HEK293 (cell line): ENCODE results near the gene CKAP4.

ENCODE experiments used
- CTCF ChIA-PET: fragments of 350-600 bp; formaldehyde crosslinking; extraction: SDS; loops from one replicate; lab custom pipeline; 2021; ENCODE audit warnings: antibody characterized with exemption; lab: Yijun Ruan, JAX
- POLR2A ChIA-PET: fragments of 300-600 bp; formaldehyde crosslinking; extraction: SDS; loops from one replicate; lab custom pipeline; 2020; ENCODE audit warnings: antibody characterized with exemption, inconsistent platforms; lab: Yijun Ruan, JAX
- H3K27ac ChIP-seq: fragments of 200-500 bp; sonication (Bioruptor generic); 2 replicates; pipeline ENCODE4 v1.5.1; 2014; ENCODE audit warnings: low read depth, low read length, control low read depth, inconsistent platforms; ENCODE audit errors: extremely low read depth
- H3K36me3 ChIP-seq, 2 experiments: fragments of 200-500 bp in 1 of 2; sonication (Bioruptor generic) in 1 of 2; 1 replicate in 1 of 2; 2 replicates in 1 of 2; pipeline ENCODE4 v1.5.1; 2014 to 2017; ENCODE audit warnings: inconsistent platforms in 2 of 2, low read length in 2 of 2; ENCODE audit not compliant: control insufficient read depth in 2 of 2, insufficient read depth in 1 of 2
- H3K4me1 ChIP-seq: fragments of 200-500 bp; sonication (Bioruptor generic); 2 replicates; pipeline ENCODE4 v1.5.1; 2014; ENCODE audit warnings: mild to moderate bottlenecking, low read length, inconsistent platforms; ENCODE audit not compliant: control insufficient read depth, insufficient read depth
- H3K4me3 ChIP-seq: 2 replicates; pipeline ENCODE4 v1.5.1; 2011; ENCODE audit warnings: low read depth, mild to moderate bottlenecking, control low read depth, low read length, moderate library complexity
- H3K9me3 ChIP-seq: fragments of 200-500 bp; sonication (Bioruptor generic); 2 replicates; pipeline ENCODE4 v1.5.1; 2014; ENCODE audit warnings: low read depth, low read length, inconsistent platforms; ENCODE audit not compliant: control insufficient read depth, insufficient read depth
- KLF10 ChIP-seq: fragments of 450-650 bp; IDR thresholded peaks from 2 replicates; pipeline ENCODE4 v1.5.1; 2018; ENCODE audit warnings: missing biosample characterization, mild to moderate bottlenecking, missing genetic modification characterization
- YY1 ChIP-seq: fragments of 450-650 bp; formaldehyde crosslinking; IDR thresholded peaks from 2 replicates; pipeline ENCODE4 v1.5.1; 2018; ENCODE audit warnings: missing biosample characterization, missing genetic modification characterization
- ZBTB17 ChIP-seq: fragments of 450-650 bp; formaldehyde crosslinking; IDR thresholded peaks from 2 replicates; pipeline ENCODE4 v1.5.1; 2016; ENCODE audit warnings: missing biosample characterization, missing genetic modification characterization
- ZNF223 ChIP-seq: fragments of 450-650 bp; formaldehyde crosslinking; IDR thresholded peaks from 2 replicates; pipeline ENCODE4 v1.5.1; 2016; ENCODE audit warnings: missing biosample characterization, missing genetic modification characterization
- ZNF423 ChIP-seq: fragments of 450-650 bp; formaldehyde crosslinking; IDR thresholded peaks from 2 replicates; pipeline ENCODE4 v1.5.1; 2016; ENCODE audit warnings: missing biosample characterization, missing genetic modification characterization
- ZNF548 ChIP-seq: fragments of 450-650 bp; formaldehyde crosslinking; IDR thresholded peaks from 2 replicates; pipeline ENCODE4 v1.5.1; 2016; ENCODE audit warnings: missing biosample characterization, missing genetic modification characterization
- ZNF654 ChIP-seq: fragments of 450-650 bp; formaldehyde crosslinking; IDR thresholded peaks from 2 replicates; pipeline ENCODE4 v1.5.1; 2016; ENCODE audit warnings: low read depth, missing biosample characterization, missing genetic modification characterization
- ZNF76 ChIP-seq: fragments of 450-650 bp; formaldehyde crosslinking; IDR thresholded peaks from 2 replicates; pipeline ENCODE4; 2016; ENCODE audit warnings: low read depth, missing biosample characterization, missing genetic modification characterization, borderline replicate concordance
- TF ChIP-seq, protein P1 (sequence below): fragments of 450-650 bp; formaldehyde crosslinking; optimal IDR thresholded peaks from 2 replicates; pipeline ENCODE3; 2016; ENCODE audit warnings: missing biosample characterization, mild to moderate bottlenecking, missing genetic modification characterization
- TF ChIP-seq, protein P2 (sequence below): fragments of 450-650 bp; formaldehyde crosslinking; IDR thresholded peaks from 2 replicates; pipeline ENCODE4 v1.5.1; 2017; ENCODE audit warnings: missing biosample characterization, missing genetic modification characterization
- TF ChIP-seq, protein P3 (sequence below): fragments of 450-650 bp; formaldehyde crosslinking; IDR thresholded peaks from 2 replicates; pipeline ENCODE4 v1.5.1; 2017; ENCODE audit warnings: missing biosample characterization, missing genetic modification characterization
- TF ChIP-seq, protein P4 (sequence below): fragments of 450-650 bp; formaldehyde crosslinking; IDR thresholded peaks from 2 replicates; pipeline ENCODE4 v1.5.1; 2016; ENCODE audit warnings: missing biosample characterization, missing genetic modification characterization
- TF ChIP-seq, protein P5 (sequence below): fragments of 450-650 bp; formaldehyde crosslinking; IDR thresholded peaks from 2 replicates; pipeline ENCODE4 v1.5.1; 2017; ENCODE audit warnings: missing biosample characterization, missing genetic modification characterization

The CKAP4 gene

DNA sequence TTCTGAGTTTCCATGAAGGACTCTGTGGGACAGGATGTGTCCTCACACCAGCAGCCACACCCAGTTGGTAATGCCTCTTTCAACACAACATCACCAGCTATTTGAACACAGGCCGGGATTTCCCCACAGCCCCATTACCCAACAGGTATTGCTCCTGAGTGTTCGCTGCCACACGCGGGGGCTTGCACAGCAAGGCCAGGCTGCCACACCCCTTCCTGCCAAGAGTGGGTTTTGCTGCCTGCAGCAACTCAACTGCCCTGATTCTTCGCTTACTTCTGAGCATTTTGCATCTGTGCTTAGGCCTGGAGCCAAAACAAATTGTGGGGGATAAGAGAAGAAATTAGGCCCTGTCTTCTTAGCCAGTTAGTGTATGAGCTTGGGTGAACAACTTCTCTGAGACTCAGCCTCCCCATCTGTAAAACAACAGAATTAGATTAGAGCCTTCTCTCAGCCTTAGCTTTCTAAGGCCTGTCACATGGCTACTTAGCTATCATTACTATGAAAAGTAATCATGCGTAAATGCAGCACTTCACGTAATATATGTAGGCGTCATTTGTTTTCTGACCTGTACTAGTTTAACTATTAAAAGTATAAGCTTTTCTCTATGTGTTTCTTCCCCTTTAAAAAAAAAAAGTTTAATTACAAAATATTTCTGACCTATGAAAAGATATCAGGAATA is 20.0 kb downstream of the CKAP4 start (continued):
- no peak for TF ChIP-seq ZNF423 (tag by site-specific recombination)
- TF ChIP-seq ZNF76 (tag by site-specific recombination) = no peak
- TF ChIP-seq ZNF548 = no peak

DNA sequence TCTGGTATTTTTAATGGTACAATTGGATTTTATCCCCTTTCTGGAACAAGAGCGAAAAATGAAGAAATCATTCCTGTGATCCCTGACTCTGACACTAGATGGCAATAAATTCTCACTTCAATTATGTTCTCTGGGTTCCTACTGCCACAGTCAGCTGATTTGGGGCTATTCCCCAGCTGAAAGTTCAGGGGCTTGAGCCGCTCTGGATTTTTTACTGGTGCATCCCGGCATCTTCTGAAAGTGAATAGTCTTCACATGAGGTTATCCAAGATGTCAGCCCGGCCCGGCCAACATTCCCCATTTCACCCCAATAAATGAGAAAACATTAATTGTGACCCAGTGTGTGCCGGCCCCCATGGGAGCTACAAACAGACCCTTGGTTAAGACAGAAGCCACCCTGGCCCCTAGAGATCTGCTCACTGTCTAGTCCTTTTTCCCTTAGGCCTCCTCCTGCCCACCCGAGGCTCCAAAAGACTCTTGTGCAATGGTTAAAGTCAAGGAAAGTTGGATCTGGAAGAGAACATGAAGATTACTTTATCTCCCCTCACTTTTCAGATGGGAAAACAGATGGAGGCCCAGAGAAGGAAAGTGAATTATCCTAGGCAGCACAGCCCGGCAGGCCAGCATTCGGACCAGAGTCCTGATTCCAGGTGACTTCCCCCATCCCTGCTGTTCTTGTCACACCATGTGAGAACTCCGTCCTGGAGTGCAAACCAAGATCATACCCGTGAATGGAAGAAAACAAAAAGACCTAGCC is 20.8 kb downstream of the CKAP4 start:
- no peaks in the 10 kb centered on the region for H3K9me3 ChIP-seq
- H3K36me3 ChIP-seq = no peaks in the 10 kb centered on the region
- no peak overlapping the region for H3K4me3 ChIP-seq
- H3K27ac ChIP-seq = no peak overlapping the region
- ChIA-PET CTCF (interaction anchor here (0.5 to 6.8 kb wide), 29 partner anchors 10 to 1407 kb away, joined by 3 to 158 read pairs (median 4); partner anchors contain the start of gene POLR3B), POLR2A (interaction anchor here (1.2 kb wide), 1 partner anchor 56 kb away, joined by 4 read pairs; no protein-coding TSS in a partner anchor)
- TF ChIP-seq ZNF654 (tag by site-specific recombination) = peak; percentile 93
- TF ChIP-seq, protein P1, sequence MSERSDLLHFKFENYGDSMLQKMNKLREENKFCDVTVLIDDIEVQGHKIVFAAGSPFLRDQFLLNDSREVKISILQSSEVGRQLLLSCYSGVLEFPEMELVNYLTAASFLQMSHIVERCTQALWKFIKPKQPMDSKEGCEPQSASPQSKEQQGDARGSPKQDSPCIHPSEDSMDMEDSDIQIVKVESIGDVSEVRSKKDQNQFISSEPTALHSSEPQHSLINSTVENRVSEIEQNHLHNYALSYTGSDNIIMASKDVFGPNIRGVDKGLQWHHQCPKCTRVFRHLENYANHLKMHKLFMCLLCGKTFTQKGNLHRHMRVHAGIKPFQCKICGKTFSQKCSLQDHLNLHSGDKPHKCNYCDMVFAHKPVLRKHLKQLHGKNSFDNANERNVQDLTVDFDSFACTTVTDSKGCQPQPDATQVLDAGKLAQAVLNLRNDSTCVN = no peak
- no peak for TF ChIP-seq YY1 (tag by site-specific recombination)
- TF ChIP-seq ZNF223 (tag by site-specific recombination) = no peak
- TF ChIP-seq ZBTB17 (tag by site-specific recombination) = peak; percentile 70
- TF ChIP-seq, protein P2, sequence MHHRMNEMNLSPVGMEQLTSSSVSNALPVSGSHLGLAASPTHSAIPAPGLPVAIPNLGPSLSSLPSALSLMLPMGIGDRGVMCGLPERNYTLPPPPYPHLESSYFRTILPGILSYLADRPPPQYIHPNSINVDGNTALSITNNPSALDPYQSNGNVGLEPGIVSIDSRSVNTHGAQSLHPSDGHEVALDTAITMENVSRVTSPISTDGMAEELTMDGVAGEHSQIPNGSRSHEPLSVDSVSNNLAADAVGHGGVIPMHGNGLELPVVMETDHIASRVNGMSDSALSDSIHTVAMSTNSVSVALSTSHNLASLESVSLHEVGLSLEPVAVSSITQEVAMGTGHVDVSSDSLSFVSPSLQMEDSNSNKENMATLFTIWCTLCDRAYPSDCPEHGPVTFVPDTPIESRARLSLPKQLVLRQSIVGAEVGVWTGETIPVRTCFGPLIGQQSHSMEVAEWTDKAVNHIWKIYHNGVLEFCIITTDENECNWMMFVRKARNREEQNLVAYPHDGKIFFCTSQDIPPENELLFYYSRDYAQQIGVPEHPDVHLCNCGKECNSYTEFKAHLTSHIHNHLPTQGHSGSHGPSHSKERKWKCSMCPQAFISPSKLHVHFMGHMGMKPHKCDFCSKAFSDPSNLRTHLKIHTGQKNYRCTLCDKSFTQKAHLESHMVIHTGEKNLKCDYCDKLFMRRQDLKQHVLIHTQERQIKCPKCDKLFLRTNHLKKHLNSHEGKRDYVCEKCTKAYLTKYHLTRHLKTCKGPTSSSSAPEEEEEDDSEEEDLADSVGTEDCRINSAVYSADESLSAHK (tag by site-specific recombination) = no peak
- TF ChIP-seq, protein P3, sequence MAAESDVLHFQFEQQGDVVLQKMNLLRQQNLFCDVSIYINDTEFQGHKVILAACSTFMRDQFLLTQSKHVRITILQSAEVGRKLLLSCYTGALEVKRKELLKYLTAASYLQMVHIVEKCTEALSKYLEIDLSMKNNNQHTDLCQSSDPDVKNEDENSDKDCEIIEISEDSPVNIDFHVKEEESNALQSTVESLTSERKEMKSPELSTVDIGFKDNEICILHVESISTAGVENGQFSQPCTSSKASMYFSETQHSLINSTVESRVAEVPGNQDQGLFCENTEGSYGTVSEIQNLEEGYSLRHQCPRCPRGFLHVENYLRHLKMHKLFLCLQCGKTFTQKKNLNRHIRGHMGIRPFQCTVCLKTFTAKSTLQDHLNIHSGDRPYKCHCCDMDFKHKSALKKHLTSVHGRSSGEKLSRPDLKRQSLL = peak; percentile 58; the same call in 1 of the 2 replicates
- TF ChIP-seq, protein P4, sequence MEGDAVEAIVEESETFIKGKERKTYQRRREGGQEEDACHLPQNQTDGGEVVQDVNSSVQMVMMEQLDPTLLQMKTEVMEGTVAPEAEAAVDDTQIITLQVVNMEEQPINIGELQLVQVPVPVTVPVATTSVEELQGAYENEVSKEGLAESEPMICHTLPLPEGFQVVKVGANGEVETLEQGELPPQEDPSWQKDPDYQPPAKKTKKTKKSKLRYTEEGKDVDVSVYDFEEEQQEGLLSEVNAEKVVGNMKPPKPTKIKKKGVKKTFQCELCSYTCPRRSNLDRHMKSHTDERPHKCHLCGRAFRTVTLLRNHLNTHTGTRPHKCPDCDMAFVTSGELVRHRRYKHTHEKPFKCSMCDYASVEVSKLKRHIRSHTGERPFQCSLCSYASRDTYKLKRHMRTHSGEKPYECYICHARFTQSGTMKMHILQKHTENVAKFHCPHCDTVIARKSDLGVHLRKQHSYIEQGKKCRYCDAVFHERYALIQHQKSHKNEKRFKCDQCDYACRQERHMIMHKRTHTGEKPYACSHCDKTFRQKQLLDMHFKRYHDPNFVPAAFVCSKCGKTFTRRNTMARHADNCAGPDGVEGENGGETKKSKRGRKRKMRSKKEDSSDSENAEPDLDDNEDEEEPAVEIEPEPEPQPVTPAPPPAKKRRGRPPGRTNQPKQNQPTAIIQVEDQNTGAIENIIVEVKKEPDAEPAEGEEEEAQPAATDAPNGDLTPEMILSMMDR (tag by site-specific recombination) = peak; percentile 19; the same call in 1 of the 2 replicates
- TF ChIP-seq, protein P5, sequence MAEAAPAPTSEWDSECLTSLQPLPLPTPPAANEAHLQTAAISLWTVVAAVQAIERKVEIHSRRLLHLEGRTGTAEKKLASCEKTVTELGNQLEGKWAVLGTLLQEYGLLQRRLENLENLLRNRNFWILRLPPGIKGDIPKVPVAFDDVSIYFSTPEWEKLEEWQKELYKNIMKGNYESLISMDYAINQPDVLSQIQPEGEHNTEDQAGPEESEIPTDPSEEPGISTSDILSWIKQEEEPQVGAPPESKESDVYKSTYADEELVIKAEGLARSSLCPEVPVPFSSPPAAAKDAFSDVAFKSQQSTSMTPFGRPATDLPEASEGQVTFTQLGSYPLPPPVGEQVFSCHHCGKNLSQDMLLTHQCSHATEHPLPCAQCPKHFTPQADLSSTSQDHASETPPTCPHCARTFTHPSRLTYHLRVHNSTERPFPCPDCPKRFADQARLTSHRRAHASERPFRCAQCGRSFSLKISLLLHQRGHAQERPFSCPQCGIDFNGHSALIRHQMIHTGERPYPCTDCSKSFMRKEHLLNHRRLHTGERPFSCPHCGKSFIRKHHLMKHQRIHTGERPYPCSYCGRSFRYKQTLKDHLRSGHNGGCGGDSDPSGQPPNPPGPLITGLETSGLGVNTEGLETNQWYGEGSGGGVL = no peak
- 0 out of 2 replicates have a peak, but pooled peaks have one; percentile 28 for TF ChIP-seq KLF10
- no peaks in the 10 kb centered on the region for H3K4me1 ChIP-seq
